Colonic mucosa (tissue), 4 donors: ENCODE measurements around the gene GMPPA. TPM values are rescaled to one million over a fixed set of nuclear protein-coding genes. Genes with fewer than 3 reads are reported as not detected.

ENCODE experiments used
- DNase-seq: peaks from one replicate; pipeline ENCODE4 v3.0.0-alpha.2; 2020
- H3K27ac ChIP-seq: fragments of 200-600 bp; one replicate; pipeline ENCODE4 v1.8.0; 2021
- H3K27me3 ChIP-seq: fragments of 200-600 bp; one replicate; pipeline ENCODE4 v1.8.0; 2021
- H3K36me3 ChIP-seq: fragments of 200-600 bp; one replicate; pipeline ENCODE4 v1.8.0; 2021
- H3K4me1 ChIP-seq: fragments of 200-600 bp; one replicate; pipeline ENCODE4 v1.8.0; 2021; ENCODE audit warnings: mild to moderate bottlenecking
- H3K4me3 ChIP-seq: fragments of 200-600 bp; one replicate; pipeline ENCODE4 v1.8.0; 2021
- H3K9ac ChIP-seq, 2 donors: one replicate each; pipeline ENCODE4 v1.7.0; 2013; ENCODE audit warnings: control low read depth in 2 of 2, low read depth in 2 of 2, low read length in 2 of 2
- H3K9me3 ChIP-seq: fragments of 200-600 bp; one replicate; pipeline ENCODE4 v1.8.0; 2021
- CTCF ChIP-seq: fragments of 200-600 bp; IDR thresholded peaks from one replicate; pipeline ENCODE4 v1.8.0; 2022; ENCODE audit warnings: antibody characterized with exemption, mild to moderate bottlenecking
- intact Hi-C: fragments of 100-400 bp; cut with DNase I; formaldehyde crosslinking; loops from one replicate; pipeline ENCODE4 v1.14.1; 2022
- total RNA-seq, 2 donors: library from RNA; stranded (reverse); fragmentation: NEBNext Ultra II Directional in 1 of 2; extraction: Animal tissue kit (Norgen Biotek cat#: 25700) in 1 of 2; gene quantifications; one replicate each; pipeline ENCODE4 v1.2.1, GENCODE V29; 2021
- donor health status: healthy.
- donor health status: DM: no; HTN: no; CAD: no.
- donor health status: DM: no; HTN: no; CAD: no.

Gene GMPPA
- total RNA-seq, 2 donors from 2014 or later: 49.7 to 86.1 TPM

- Histone ChIP-seq H3K27me3 (peaks cover 24% of the 10 kb centered on the region), H3K4me3 (peak overlapping the region; percentile 60), H3K4me1 (no peaks in the 10 kb centered on the region), H3K27ac (peak overlapping the region; percentile 98), H3K36me3 (no peaks in the 10 kb centered on the region), H3K9ac (peak overlapping the region; percentile 66 to 96), H3K9me3 (no peaks in the 10 kb centered on the region)
- no peak for DNase-seq
- no peak for TF ChIP-seq CTCF
- intact Hi-C loops: loop anchor here (5.0 kb wide), 1 partner anchor 33 kb away; no protein-coding TSS in a partner anchor
Observed at GRCh38 chr2:219499058-219499307, 292 bp downstream of the GMPPA start.

- H3K4me1 ChIP-seq: no peaks in the 10 kb centered on the region
- H3K9ac ChIP-seq: peak overlapping the region in 1 of 2 donors; percentile 96
- H3K4me3 ChIP-seq: no peak overlapping the region
- DNase-seq: no peak
- peaks cover 24% of the 10 kb centered on the region for H3K27me3 ChIP-seq
- intact Hi-C loops: loop anchor here (5.0 kb wide), 1 partner anchor 33 kb away; no protein-coding TSS in a partner anchor
- no peaks in the 10 kb centered on the region for H3K9me3 ChIP-seq
- no peak for TF ChIP-seq CTCF
- H3K27ac ChIP-seq: no peak overlapping the region
- no peaks in the 10 kb centered on the region for H3K36me3 ChIP-seq
Observed at GRCh38 chr2:219499555-219499954, 864 bp downstream of the GMPPA start.

GRCh38 chr2:219500135-219500534, 1.4 kb downstream of the GMPPA start:
- intact Hi-C loops: no loop called here
- Histone ChIP-seq H3K4me1 (no peaks in the 10 kb centered on the region), H3K27me3 (peaks cover 21% of the 10 kb centered on the region), H3K27ac (no peak overlapping the region), H3K36me3 (no peaks in the 10 kb centered on the region), H3K4me3 (no peak overlapping the region), H3K9ac (no peak overlapping the region), H3K9me3 (no peaks in the 10 kb centered on the region)
- no peak for DNase-seq
- no peak for TF ChIP-seq CTCF

- Histone ChIP-seq H3K9me3 (no peaks in the 10 kb centered on the region), H3K4me1 (no peaks in the 10 kb centered on the region), H3K27me3 (peaks cover 5% of the 10 kb centered on the region), H3K27ac (no peak overlapping the region), H3K4me3 (no peak overlapping the region), H3K9ac (no peak overlapping the region), H3K36me3 (no peaks in the 10 kb centered on the region)
- no peak for DNase-seq
- no peak for TF ChIP-seq CTCF
- intact Hi-C loops: no loop called here
Observed at GRCh38 chr2:219501849-219502248, 3.2 kb downstream of the GMPPA start.

- DNase-seq: no peak
- H3K27me3 ChIP-seq: no peaks in the 10 kb centered on the region
- H3K27ac ChIP-seq: no peak overlapping the region
- H3K9ac ChIP-seq: no peak overlapping the region
- intact Hi-C loops: no loop called here
- H3K36me3 ChIP-seq: no peaks in the 10 kb centered on the region
- H3K4me3 ChIP-seq: no peak overlapping the region
- TF ChIP-seq CTCF: no peak
- H3K4me1 ChIP-seq: no peaks in the 10 kb centered on the region
- H3K9me3 ChIP-seq: no peaks in the 10 kb centered on the region
Observed at GRCh38 chr2:219502618-219503017, 3.9 kb downstream of the GMPPA start.

GRCh38 chr2:219505585-219505984, 6.9 kb downstream of the GMPPA start:
- Histone ChIP-seq H3K27me3 (peaks cover 4% of the 10 kb centered on the region), H3K4me3 (no peak overlapping the region), H3K27ac (no peak overlapping the region), H3K9me3 (no peaks in the 10 kb centered on the region), H3K4me1 (no peaks in the 10 kb centered on the region), H3K36me3 (no peaks in the 10 kb centered on the region), H3K9ac (no peak overlapping the region)
- intact Hi-C loops: no loop called here
- DNase-seq: no peak
- TF ChIP-seq CTCF: no peak
